Activated naive CD8-positive, alpha-beta T cell (primary cell): ENCODE data around the gene OR1L6.

Source experiments
- H3K27ac Mint-ChIP-seq: one replicate; pipeline ENCODE4 v1.8.0; 2021; ENCODE audit warnings: mixed read lengths
- H3K27me3 Mint-ChIP-seq: one replicate; pipeline ENCODE4 v1.8.0; 2021; ENCODE audit warnings: mixed read lengths
- H3K36me3 Mint-ChIP-seq: one replicate; pipeline ENCODE4 v1.8.0; 2021; ENCODE audit warnings: mixed read lengths
- H3K4me1 Mint-ChIP-seq: one replicate; pipeline ENCODE4 v1.8.0; 2021; ENCODE audit warnings: low read depth, mixed read lengths
- H3K4me3 Mint-ChIP-seq: one replicate; pipeline ENCODE4 v1.8.0; 2021; ENCODE audit warnings: mild to moderate bottlenecking, mixed read lengths
- H3K9me3 Mint-ChIP-seq: one replicate; pipeline ENCODE4 v1.8.0; 2021; ENCODE audit warnings: low read depth, mixed read lengths

The OR1L6 gene

GRCh38 chr9:122789256-122790046 lies 47.3 kb downstream of the OR1L6 start:
- H3K27me3 Mint-ChIP-seq = no peaks in the 10 kb centered on the region
- no peaks in the 10 kb centered on the region for H3K4me1 Mint-ChIP-seq
- H3K9me3 Mint-ChIP-seq = no peaks in the 10 kb centered on the region
- H3K36me3 Mint-ChIP-seq = peaks cover 7% of the 10 kb centered on the region
- no peak overlapping the region for H3K27ac Mint-ChIP-seq
- H3K4me3 Mint-ChIP-seq = no peak overlapping the region

GRCh38 chr9:122791872-122792669 lies 50.0 kb downstream of the OR1L6 start:
- H3K36me3 Mint-ChIP-seq = peaks cover 7% of the 10 kb centered on the region
- H3K4me1 Mint-ChIP-seq = no peaks in the 10 kb centered on the region
- no peak overlapping the region for H3K27ac Mint-ChIP-seq
- H3K27me3 Mint-ChIP-seq = no peaks in the 10 kb centered on the region
- no peaks in the 10 kb centered on the region for H3K9me3 Mint-ChIP-seq
- H3K4me3 Mint-ChIP-seq = no peak overlapping the region

- no peak overlapping the region for H3K4me3 Mint-ChIP-seq
- no peaks in the 10 kb centered on the region for H3K4me1 Mint-ChIP-seq
- no peak overlapping the region for H3K27ac Mint-ChIP-seq
Observed at GRCh38 chr9:122797316-122798063, 55.4 kb downstream of the OR1L6 start.

More at GRCh38 chr9:122797316-122798063, 55.4 kb downstream of the OR1L6 start:
- no peaks in the 10 kb centered on the region for H3K9me3 Mint-ChIP-seq
- H3K27me3 Mint-ChIP-seq = no peaks in the 10 kb centered on the region
- H3K36me3 Mint-ChIP-seq = peaks cover 5% of the 10 kb centered on the region
